Activated CD4-positive, CD25-positive, alpha-beta regulatory T cell treated with anti-CD3 and anti-CD28 coated beads, Interleukin-2, amount 50 U/mL, for 72 hours (primary cell): ENCODE results near the gene CAMK2D.

Source experiments
- DNase-seq: peaks from one replicate; pipeline ENCODE4 v3.0.0; 2021

CAMK2D gene

GRCh38 chr4:113461281-113461680 lies 300.3 kb downstream of the CAMK2D start:
- DNase-seq: no peak

GRCh38 chr4:113457886-113458285 lies 303.7 kb downstream of the CAMK2D start:
- no peak for DNase-seq

GRCh38 chr4:113457121-113457520 lies 304.4 kb downstream of the CAMK2D start:
- no peak for DNase-seq

- no peak for DNase-seq
Measured at GRCh38 chr4:113455061-113455460, 306.5 kb downstream of the CAMK2D start.

- DNase-seq: no peak
Measured at GRCh38 chr4:113452868-113453620, 308.5 kb downstream of the CAMK2D start.

GRCh38 chr4:113452152-113452551 lies 309.4 kb downstream of the CAMK2D start:
- no peak for DNase-seq

- DNase-seq: no peak
Measured at GRCh38 chr4:113450295-113451080, 311.1 kb downstream of the CAMK2D start.

GRCh38 chr4:113449410-113449974 lies 312.0 kb downstream of the CAMK2D start:
- DNase-seq: no peak

- no peak for DNase-seq
Measured at GRCh38 chr4:113447769-113448168, 313.8 kb downstream of the CAMK2D start.

- DNase-seq: no peak
Measured at GRCh38 chr4:113447061-113447460, 314.5 kb downstream of the CAMK2D start.

GRCh38 chr4:113446019-113446418 lies 315.5 kb downstream of the CAMK2D start:
- DNase-seq: no peak

GRCh38 chr4:113445286-113445685 lies 316.3 kb downstream of the CAMK2D start:
- no peak for DNase-seq

- no peak for DNase-seq
Measured at GRCh38 chr4:113444386-113444785, 317.2 kb downstream of the CAMK2D start.

GRCh38 chr4:113442826-113443225 lies 318.7 kb downstream of the CAMK2D start:
- DNase-seq: no peak

GRCh38 chr4:113440371-113440770 lies 321.2 kb downstream of the CAMK2D start:
- no peak for DNase-seq

- DNase-seq: no peak
Measured at GRCh38 chr4:113438596-113438995, 322.9 kb downstream of the CAMK2D start.

- no peak for DNase-seq
Measured at GRCh38 chr4:113437129-113437528, 324.4 kb downstream of the CAMK2D start.

GRCh38 chr4:113436360-113436759 lies 325.2 kb downstream of the CAMK2D start:
- no peak for DNase-seq

GRCh38 chr4:113435893-113436292 lies 325.6 kb downstream of the CAMK2D start:
- DNase-seq: no peak

- no peak for DNase-seq
Measured at GRCh38 chr4:113434247-113434587, 327.3 kb downstream of the CAMK2D start.

- no peak for DNase-seq
Measured at GRCh38 chr4:113433536-113434246, 327.8 kb downstream of the CAMK2D start.

- DNase-seq: no peak
Measured at GRCh38 chr4:113433116-113433515, 328.4 kb downstream of the CAMK2D start.

GRCh38 chr4:113423631-113424030 lies 337.9 kb downstream of the CAMK2D start:
- no peak for DNase-seq
